MM.1S (cell line): ENCODE measurements around the gene NAA10.

Experiments used
- CTCF ChIP-seq: fragments of 300-600 bp; sonication (generic); IDR thresholded peaks from 2 replicates; pipeline ENCODE4 v1.5.1; 2016; ENCODE audit warnings: antibody characterized with exemption, low read length, mixed read lengths
- EZH2 ChIP-seq: fragments of 300-600 bp; sonication (generic); optimal IDR thresholded peaks from 2 replicates; pipeline ENCODE3; 2017; ENCODE audit warnings: low read depth, mild to moderate bottlenecking, antibody characterized with exemption, low read length, mixed read lengths
- EZH2phosphoT487 ChIP-seq: fragments of 300-600 bp; sonication (generic); IDR thresholded peaks from 2 replicates; pipeline ENCODE4 v1.6.1; 2018; ENCODE audit warnings: antibody characterized with exemption, low read length

GRCh38 chrX:153937056-153937455 is 2.2 kb upstream of the NAA10 start:
- TF ChIP-seq EZH2phosphoT487 (no peak), CTCF (no peak), EZH2 (no peak)
